Colonic mucosa (tissue), 4 donors: ENCODE measurements around the gene TM7SF2. TPM values are rescaled to one million over a fixed set of nuclear protein-coding genes. Genes with fewer than 3 reads are reported as not detected.

Source experiments
- DNase-seq: peaks from one replicate; pipeline ENCODE4 v3.0.0-alpha.2; 2020
- H3K27ac ChIP-seq: fragments of 200-600 bp; one replicate; pipeline ENCODE4 v1.8.0; 2021
- H3K27me3 ChIP-seq: fragments of 200-600 bp; one replicate; pipeline ENCODE4 v1.8.0; 2021
- H3K36me3 ChIP-seq: fragments of 200-600 bp; one replicate; pipeline ENCODE4 v1.8.0; 2021
- H3K4me1 ChIP-seq: fragments of 200-600 bp; one replicate; pipeline ENCODE4 v1.8.0; 2021; ENCODE audit warnings: mild to moderate bottlenecking
- H3K4me3 ChIP-seq: fragments of 200-600 bp; one replicate; pipeline ENCODE4 v1.8.0; 2021
- H3K9ac ChIP-seq, 2 donors: one replicate each; pipeline ENCODE4 v1.7.0; 2013; ENCODE audit warnings: control low read depth in 2 of 2, low read depth in 2 of 2, low read length in 2 of 2
- H3K9me3 ChIP-seq: fragments of 200-600 bp; one replicate; pipeline ENCODE4 v1.8.0; 2021
- CTCF ChIP-seq: fragments of 200-600 bp; IDR thresholded peaks from one replicate; pipeline ENCODE4 v1.8.0; 2022; ENCODE audit warnings: antibody characterized with exemption, mild to moderate bottlenecking
- intact Hi-C: fragments of 100-400 bp; cut with DNase I; formaldehyde crosslinking; loops from one replicate; pipeline ENCODE4 v1.14.1; 2022
- total RNA-seq, 2 donors: library from RNA; stranded (reverse); fragmentation: NEBNext Ultra II Directional in 1 of 2; extraction: Animal tissue kit (Norgen Biotek cat#: 25700) in 1 of 2; gene quantifications; one replicate each; pipeline ENCODE4 v1.2.1, GENCODE V29; 2021
- donor health status: healthy.
- donor health status: DM: no; HTN: no; CAD: no.
- donor health status: DM: no; HTN: no; CAD: no.

TM7SF2 gene
- total RNA-seq, 2 donors from 2014 or later = 26.6 to 40.0 TPM

- TF ChIP-seq CTCF = no peak
- H3K36me3 ChIP-seq = no peaks in the 10 kb centered on the region
- peak overlapping the region; percentile 29 for H3K27ac ChIP-seq
- H3K4me3 ChIP-seq = no peak overlapping the region
- DNase-seq = peak; percentile 91
- H3K9ac ChIP-seq = peak overlapping the region in 1 of 2 donors; percentile 3
- no peaks in the 10 kb centered on the region for H3K9me3 ChIP-seq
- intact Hi-C loops = no loop called here
- no peaks in the 10 kb centered on the region for H3K27me3 ChIP-seq
- H3K4me1 ChIP-seq = no peaks in the 10 kb centered on the region
Observed at GRCh38 chr11:65150509-65151299, 39.0 kb downstream of the TM7SF2 start.

DNA sequence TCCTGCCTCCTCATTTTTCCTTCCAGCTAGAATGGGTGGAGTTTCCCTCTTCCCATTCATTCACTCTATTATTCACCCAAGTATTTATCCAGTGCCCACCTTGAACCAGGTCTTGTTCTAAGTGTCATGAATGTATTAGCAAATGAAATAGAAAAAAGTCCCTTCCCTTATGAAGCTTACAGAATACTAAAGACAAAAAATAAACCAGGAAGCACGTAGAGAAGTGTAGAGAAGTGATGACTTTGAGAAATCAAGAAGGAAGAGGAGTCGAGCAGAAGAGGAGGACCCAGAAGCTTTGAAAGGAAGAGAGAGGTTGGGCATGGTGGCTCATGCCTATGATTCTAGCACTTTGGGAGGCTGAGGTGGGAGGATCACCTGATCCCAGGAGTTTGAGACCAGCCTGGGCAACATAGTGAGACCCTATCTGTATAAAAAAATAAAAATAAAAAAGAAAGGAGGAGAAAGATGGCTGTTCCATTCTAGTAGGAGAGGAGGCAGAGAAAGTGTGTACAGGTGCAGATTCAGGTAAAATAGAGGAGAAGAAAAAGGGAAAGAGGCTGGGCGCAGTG is 39.7 kb downstream of the TM7SF2 start:
- H3K36me3 ChIP-seq = no peaks in the 10 kb centered on the region
- DNase-seq = no peak
- TF ChIP-seq CTCF = no peak
- H3K4me1 ChIP-seq = no peaks in the 10 kb centered on the region
- H3K9ac ChIP-seq = no peak overlapping the region
- intact Hi-C loops = no loop called here
- peak overlapping the region; percentile 29 for H3K27ac ChIP-seq
- no peaks in the 10 kb centered on the region for H3K9me3 ChIP-seq
- no peaks in the 10 kb centered on the region for H3K27me3 ChIP-seq
- no peak overlapping the region for H3K4me3 ChIP-seq

DNA sequence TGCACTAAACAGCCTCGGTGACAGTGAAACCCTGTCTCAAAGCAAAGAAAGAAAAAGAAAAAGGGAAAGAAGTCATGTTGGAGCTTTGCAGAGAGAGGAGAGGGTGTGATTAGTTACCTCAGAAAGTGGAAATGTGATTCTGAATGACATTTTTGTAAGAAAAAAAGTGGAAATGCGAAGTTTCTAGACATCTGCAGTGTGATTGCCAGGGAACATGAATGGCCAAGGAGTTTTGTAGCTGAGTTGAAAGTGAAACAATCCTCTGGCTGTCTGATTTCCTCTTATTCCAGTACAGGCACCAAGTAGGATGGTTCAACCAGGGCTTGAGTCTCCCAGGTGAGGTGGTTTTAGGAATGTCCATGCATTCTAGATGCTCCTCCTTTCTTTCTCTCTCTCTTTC is 40.5 kb downstream of the TM7SF2 start:
- H3K4me3 ChIP-seq = no peak overlapping the region
- TF ChIP-seq CTCF = no peak
- H3K9ac ChIP-seq = no peak overlapping the region
- no peaks in the 10 kb centered on the region for H3K27me3 ChIP-seq
- H3K27ac ChIP-seq = peak overlapping the region; percentile 29
- H3K36me3 ChIP-seq = no peaks in the 10 kb centered on the region
- no peaks in the 10 kb centered on the region for H3K4me1 ChIP-seq
- DNase-seq = no peak
- intact Hi-C loops = no loop called here
- no peaks in the 10 kb centered on the region for H3K9me3 ChIP-seq

GRCh38 chr11:65156256-65156655 is 44.6 kb downstream of the TM7SF2 start:
- no peak overlapping the region for H3K9ac ChIP-seq
- intact Hi-C loops = no loop called here
- DNase-seq = no peak
- no peaks in the 10 kb centered on the region for H3K27me3 ChIP-seq
- H3K4me3 ChIP-seq = no peak overlapping the region
- no peak overlapping the region for H3K27ac ChIP-seq
- no peaks in the 10 kb centered on the region for H3K4me1 ChIP-seq
- H3K9me3 ChIP-seq = no peaks in the 10 kb centered on the region
- TF ChIP-seq CTCF = no peak
- no peaks in the 10 kb centered on the region for H3K36me3 ChIP-seq

GRCh38 chr11:65156926-65157325 is 45.3 kb downstream of the TM7SF2 start:
- Histone ChIP-seq H3K4me3 (no peak overlapping the region), H3K9ac (no peak overlapping the region)
- no peak for DNase-seq

More at GRCh38 chr11:65156926-65157325, 45.3 kb downstream of the TM7SF2 start:
- no peaks in the 10 kb centered on the region for H3K27me3 ChIP-seq
- H3K4me1 ChIP-seq = no peaks in the 10 kb centered on the region
- intact Hi-C loops = no loop called here
- H3K27ac ChIP-seq = no peak overlapping the region
- H3K9me3 ChIP-seq = no peaks in the 10 kb centered on the region
- TF ChIP-seq CTCF = no peak
- H3K36me3 ChIP-seq = no peaks in the 10 kb centered on the region
